Stimulated activated CD4-positive, alpha-beta T cell treated with anti-CD3 and anti-CD28 coated beads, Interleukin-1b, Interleukin-23, amount 100 ng/mL, for 24 hours (primary cell): Measurements from ENCODE around the gene HDHD3.
"Not testable (repeated sequence)": the region's sequence is repeated elsewhere in the genome, so short reads cannot be mapped to it uniquely, and the experiment has no call there.

Experiments
- DNase-seq, 4 experiments: peaks; one replicate each; pipeline ENCODE4 v3.0.0-alpha.2; 2020; ENCODE audit warnings: low read depth in 4 of 4, low spot score in 1 of 4

Gene HDHD3

GRCh38 chr9:113390192-113390960 is 13.6 kb upstream of the HDHD3 start:
- DNase-seq = no peak

- DNase-seq = no peak
Observed at GRCh38 chr9:113389451-113389850, 12.7 kb upstream of the HDHD3 start.

- DNase-seq = no peak
Observed at GRCh38 chr9:113388833-113389232, 12.0 kb upstream of the HDHD3 start.

- DNase-seq = no peak
Observed at GRCh38 chr9:113387560-113388230, 10.9 kb upstream of the HDHD3 start.

GRCh38 chr9:113386571-113387393 is 10.0 kb upstream of the HDHD3 start:
- no peak for DNase-seq

GRCh38 chr9:113381909-113382411 is 5.2 kb upstream of the HDHD3 start:
- no peak for DNase-seq

GRCh38 chr9:113381441-113381840 is 4.7 kb upstream of the HDHD3 start:
- DNase-seq = not testable (repeated sequence)

GRCh38 chr9:113380869-113381378 is 4.1 kb upstream of the HDHD3 start:
- DNase-seq = no peak

GRCh38 chr9:113379829-113380210 is 3.0 kb upstream of the HDHD3 start:
- DNase-seq = not testable (repeated sequence)

- not testable (repeated sequence) for DNase-seq
Observed at GRCh38 chr9:113379094-113379828, 2.5 kb upstream of the HDHD3 start.

GRCh38 chr9:113375057-113376023 is 1.4 kb downstream of the HDHD3 start:
- no peak for DNase-seq

GRCh38 chr9:113373676-113374392 is 3.0 kb downstream of the HDHD3 start:
- DNase-seq = no peak

- no peak for DNase-seq
Observed at GRCh38 chr9:113373256-113373655, 3.5 kb downstream of the HDHD3 start.

- no peak for DNase-seq
Observed at GRCh38 chr9:113372059-113372458, 4.7 kb downstream of the HDHD3 start.

GRCh38 chr9:113370806-113371325 is 5.9 kb downstream of the HDHD3 start:
- no peak for DNase-seq

GRCh38 chr9:113369855-113370140 is 7.0 kb downstream of the HDHD3 start:
- DNase-seq = no peak

- no peak for DNase-seq
Observed at GRCh38 chr9:113368982-113369854, 7.6 kb downstream of the HDHD3 start.
